Stimulated activated naive CD8-positive, alpha-beta T cell treated with anti-CD3 and anti-CD28 coated beads, Interleukin-15, Interleukin-2, amounts not matched to agents 100 U/mL and 50 U/mL, for 24 hours (primary cell): ENCODE data around the gene MME.
"Not testable (repeated sequence)": the region's sequence is repeated elsewhere in the genome, so short reads cannot be mapped to it uniquely, and the experiment has no call there.

Experiments
- ATAC-seq: fragments of 150-1000 bp; cut with Tn5 transposase; one replicate; pipeline ENCODE4 v1.10.0; 2021
- DNase-seq: peaks from one replicate; pipeline ENCODE4 v3.0.0; 2021

The MME gene

DNA sequence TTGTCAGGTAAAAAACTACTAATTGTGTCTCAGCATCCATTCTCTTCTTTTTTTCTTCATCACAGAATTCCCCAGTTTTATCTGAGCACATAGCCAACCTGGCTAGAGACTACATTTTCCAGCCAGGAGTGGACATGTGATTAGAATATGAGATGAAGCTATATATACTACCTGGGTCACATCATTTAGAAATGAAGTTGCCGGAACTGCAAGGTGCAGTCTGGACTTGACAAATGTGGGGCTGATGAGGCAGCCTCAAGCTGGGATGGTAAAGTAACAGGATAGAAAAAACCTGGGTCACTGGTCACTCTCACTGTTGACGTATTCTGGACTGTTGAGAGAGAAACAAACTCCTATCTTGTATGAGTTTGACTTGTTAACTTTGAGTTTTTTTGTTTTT, 113.7 kb downstream of the MME start:
- no peak for DNase-seq
- no peak for ATAC-seq

DNA sequence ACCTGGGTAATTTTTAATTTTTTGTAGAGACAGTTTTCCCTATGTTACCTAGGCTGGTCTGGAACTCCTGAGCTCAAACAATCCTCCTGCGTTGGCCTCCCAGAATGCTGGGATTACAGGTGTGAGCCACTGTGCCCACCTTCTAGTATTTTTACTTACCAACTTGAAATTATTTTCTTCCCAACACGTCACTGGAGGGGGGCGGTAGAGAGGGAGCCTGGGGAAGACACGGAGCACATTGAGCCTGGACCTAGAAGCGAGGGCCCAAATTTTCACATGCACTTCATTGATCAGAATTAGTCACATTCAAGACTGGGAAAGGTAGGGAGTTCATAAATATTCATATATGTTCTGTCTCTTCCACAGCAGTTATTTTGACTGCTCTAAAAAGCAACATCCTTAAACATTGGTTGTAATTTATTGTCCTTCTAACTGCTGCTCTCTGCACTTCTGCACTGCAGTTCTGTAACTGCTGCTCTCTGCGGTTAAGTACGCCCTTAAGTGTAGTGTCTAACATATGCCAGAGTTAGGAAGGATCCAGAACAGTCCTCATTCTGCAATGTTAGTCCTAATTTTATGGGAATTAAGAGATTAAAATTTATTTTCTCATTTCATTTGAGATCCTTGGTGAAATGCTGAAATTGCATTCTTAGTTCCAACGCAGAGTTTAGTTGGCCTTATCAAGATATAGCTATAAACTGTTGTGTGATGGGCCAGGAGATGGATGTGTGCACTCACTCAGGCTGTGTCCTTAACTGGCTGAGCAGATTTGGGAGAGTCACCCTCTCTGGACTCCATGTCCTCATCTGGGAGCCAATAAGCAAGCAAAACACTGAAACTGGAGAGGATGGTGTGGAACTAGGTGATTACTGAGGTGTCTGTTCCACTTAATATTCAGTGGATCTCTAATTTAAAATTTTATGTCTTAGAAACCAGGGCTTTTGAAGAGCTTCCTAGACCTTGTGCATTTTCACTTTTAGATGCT, 115.1 kb downstream of the MME start:
- ATAC-seq (no peak), DNase-seq (no peak)

DNA sequence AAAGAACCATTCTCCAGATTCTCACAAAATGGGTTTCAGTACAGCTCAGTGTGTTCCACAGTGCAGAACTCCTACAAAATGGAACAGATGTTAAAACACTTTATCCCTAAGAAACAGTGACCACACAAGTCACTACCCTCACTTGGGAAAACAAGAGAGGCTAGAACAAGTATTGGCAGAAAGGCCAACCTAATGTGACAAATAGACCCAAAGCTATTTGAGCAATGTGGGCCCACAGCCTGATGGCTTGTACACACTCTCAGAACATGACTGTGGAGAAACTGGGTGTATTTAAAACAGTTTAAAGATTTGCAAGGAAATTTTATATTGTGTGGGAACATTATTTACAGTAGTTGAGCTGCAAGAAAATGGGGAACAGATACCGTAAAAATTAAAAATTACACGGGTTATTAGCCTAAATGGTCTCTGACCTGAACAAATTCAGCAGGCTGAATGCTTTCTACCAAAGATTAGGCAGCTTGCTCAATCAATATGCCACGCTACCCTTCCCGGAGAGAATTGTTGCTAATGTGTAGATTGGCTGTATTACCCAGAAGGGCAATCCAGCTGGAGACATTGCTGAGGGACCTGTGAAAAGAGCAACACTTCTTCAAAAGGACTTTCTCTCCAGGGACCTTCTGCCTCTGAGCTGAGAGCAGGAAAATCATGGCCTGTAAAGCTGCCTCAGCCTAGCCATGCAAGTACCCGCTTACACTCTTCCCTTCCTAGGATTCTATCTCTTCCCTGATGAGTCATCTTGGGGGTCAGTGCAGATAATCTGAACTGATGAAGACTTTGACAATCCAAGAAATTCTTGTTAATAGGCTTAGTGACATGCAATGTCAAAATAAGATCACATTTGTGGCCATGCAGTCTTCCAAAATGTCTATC, 116.3 kb downstream of the MME start:
- ATAC-seq (no peak), DNase-seq (no peak)

DNA sequence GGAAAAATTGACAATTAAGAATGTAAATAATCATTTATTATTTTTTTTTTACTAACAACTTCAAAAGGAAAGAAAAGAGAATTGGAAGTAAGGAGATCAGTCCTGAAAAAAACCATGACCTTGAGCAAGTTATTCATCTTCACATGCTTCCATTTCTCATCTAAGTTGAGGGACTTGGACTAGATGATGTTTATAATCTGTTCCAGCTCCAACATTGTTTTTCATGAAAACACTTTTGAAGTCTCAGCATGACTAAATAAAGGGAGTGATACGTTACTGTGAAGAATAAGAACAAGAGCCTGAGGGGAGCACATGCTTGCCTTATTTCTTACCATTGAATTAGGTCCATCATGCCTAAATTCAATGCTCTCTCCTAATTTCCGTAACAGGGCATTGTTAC, 117.7 kb downstream of the MME start:
- ATAC-seq = no peak

DNA sequence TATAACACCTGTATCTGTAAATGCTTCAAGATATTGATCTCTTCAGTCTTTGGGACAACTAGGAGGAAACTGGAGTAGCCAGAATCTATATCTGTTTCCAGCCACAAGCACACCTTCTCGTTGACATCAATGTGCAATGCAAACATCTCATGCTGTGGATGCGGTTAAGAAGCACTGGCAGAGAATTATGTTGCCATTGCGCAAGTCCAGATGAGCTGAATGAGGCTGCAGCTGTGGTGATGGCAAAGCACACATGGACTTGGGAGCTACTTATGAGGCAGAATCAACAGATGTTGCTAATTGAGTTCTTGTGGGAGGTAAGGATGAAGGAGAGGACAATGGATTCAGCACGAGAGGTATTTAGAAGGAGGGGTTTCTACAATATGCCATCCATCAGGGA, 122.5 kb downstream of the MME start:
- no peak for DNase-seq
- no peak for ATAC-seq

More for the DNA sequence above, 117.7 kb downstream of the MME start:
- no peak for DNase-seq

DNA sequence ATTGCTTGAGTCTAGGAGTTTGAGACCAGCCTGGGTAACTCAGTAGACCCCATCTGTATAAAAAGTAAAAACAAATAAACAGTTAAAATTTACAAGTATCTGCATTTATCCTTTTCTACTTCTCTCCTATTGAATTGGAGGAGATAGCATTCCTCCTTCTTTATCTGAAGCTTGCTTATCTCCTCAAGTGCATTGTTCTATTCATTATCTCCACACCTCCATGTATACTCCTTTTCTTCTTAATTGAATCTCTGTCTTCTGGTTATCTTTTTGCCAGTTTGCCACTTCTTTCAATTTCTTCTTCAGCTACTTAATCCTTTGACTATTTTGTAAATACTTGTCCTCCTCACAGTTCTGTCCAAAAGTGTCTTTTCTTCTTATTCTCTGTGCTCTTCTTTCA, 124.7 kb downstream of the MME start:
- no peak for ATAC-seq
- DNase-seq = no peak

DNA sequence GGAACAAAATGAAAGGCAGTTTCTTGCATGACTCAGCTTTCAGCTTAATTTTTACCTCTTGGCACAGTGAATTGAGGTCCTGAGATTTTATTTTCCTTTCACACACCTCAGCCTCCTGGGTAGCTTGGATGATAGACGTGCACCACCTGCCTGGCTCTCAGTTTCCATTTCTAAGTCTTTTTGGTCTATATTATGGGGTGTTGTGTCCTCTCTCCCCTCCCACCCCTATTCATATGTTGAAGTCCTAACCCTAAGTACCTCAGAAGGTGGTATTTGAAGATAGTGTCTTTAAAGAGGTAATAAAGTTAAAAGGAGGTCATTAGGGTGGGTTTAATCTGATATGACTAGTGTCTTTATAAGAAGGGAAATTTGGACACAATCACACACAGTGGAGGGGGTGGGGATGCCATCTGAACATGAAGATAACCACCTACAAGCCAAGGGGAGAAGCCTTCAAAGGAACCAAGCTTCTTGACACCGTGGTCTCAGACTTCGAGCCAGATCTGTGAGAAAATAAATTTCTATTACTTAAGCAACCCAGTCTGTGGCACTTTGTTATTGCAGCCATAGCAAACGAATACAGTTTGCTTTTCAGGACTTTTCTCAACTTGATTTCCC, 128.2 kb downstream of the MME start:
- DNase-seq (no peak), ATAC-seq (no peak)

DNA sequence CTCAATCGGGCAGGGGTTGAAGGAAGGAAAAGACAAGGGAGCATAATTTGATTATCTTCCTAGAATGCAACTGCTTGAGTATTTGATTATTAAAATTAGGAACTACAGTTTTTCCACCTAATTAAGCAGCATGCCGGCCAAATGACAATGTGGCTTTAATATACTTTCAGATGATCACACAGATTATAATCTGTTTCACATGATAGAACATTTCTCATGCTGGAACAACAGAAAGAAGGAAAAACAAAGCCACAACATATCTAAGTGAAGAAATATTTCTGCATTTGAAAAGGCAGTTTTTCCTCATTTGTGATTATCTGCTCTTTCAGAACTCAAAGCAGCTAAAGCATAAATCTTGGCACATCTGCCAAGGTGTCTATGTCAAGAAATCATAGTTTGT, 130.6 kb downstream of the MME start:
- ATAC-seq (no peak), DNase-seq (no peak)

DNA sequence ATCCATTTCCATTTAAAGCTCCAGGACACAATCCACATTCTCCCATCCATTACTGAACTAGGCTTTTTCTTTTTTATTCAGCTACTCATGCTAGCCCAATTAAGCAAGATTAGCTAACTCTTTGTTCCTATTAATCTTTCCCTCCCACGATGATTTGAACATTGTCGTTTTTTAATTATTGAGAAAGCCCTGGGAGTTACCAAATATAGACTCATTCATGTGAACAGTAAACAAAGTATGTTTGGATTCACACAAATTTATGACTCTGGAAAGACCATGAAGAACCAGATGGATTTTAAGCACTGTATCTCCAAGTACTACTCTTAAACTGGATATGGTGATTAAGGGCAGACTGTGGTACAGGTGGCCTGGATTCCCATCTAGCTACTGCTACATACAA, 131.1 kb downstream of the MME start:
- no peak for DNase-seq
- no peak for ATAC-seq

DNA sequence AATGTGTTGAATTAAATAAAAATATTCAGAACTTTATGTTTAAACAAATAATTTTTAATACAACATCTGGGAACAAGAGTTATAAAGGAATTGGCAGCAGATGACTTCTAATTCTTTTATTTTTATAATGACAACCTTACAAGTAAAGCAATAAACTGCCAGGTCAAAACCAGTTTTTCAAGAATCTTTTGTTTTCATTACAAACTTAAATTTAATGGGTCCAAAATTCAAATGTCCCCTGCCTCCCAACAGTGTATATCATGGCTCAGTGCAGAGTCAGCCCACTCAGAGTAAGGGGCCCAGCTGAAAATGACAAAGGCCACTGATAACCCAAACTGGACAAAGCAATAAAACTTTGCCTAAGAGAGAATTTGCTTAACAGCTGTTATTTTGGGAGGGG, 131.8 kb downstream of the MME start:
- no peak for DNase-seq
- ATAC-seq = no peak

DNA sequence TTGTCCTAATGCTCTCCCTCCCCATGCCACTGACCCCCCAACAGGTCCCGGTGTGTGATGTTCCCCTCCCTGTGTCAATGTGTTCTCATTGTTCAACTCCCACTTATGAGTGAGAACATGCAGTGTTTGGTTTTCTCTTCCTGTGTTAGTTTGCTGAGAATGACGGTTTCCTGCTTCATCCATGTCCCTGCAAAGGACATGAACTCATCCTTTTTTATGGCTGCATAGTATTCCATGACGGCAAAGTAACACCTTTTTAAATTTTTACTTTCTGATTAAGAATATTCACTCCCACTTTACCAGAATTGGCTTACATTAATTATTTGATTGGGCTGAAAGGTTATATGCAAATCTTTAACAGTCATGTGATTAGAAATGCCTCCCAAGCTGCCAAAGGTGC, 135.9 kb downstream of the MME start:
- DNase-seq = not testable (repeated sequence)

DNA sequence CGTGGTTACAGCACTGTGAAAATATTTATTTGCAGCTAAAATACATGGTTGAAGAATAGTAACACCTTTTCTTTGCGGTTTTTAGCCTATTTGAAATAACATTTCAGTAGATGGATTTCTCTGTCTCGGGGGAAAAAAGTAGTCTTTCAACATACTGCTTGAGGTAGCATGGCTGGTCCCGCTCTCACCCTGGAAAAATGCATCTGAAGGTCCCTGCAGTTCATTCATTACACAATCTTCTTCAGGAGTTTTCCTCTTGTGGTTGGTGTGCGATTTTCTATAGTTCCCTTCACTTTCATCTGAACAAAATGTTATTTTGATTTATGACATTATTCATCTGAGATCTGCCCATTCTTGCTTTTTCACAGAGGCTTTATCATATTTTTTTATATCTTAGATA, 137.5 kb downstream of the MME start:
- no peak for DNase-seq
- no peak for ATAC-seq

More for the DNA sequence above, 135.9 kb downstream of the MME start:
- not testable (repeated sequence) for ATAC-seq

DNA sequence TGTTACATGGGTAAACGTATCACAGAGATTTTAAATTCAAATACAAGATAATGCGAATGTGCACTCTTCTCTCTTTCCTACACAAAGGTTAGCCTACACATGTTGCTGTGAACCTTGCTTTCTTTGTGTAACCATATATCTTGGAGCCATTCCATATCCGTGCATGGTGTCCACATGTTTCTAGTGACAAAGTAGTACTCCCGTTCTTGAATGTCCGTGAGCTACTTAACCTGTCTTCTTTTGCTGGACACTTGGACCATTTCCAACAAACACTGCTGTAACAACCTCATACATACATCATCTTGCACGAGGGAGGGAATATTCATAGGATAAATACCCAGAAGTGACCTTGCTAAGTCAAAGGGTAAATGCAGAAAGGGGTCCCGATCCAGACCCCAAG, 138.3 kb downstream of the MME start:
- ATAC-seq = no peak
- no peak for DNase-seq

DNA sequence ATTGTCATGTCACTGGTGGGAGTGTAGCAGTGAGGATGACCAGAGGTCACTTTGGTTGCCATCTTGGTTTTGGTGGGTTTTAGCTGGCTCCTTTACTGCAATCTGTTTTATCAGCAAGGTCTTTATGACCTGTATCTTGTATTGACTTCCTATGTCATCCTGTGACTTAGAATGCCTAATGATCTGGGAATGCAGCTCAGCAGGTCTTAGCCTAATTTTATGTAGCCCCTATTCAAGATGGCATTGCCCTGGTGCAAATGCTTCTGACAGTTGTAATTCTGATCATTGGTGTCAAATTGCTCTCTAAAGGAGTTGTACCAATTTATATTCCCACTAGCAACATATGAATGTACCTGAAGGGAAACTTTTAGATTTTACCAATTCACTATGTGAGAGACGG, 139.0 kb downstream of the MME start:
- ATAC-seq (no peak), DNase-seq (no peak)

DNA sequence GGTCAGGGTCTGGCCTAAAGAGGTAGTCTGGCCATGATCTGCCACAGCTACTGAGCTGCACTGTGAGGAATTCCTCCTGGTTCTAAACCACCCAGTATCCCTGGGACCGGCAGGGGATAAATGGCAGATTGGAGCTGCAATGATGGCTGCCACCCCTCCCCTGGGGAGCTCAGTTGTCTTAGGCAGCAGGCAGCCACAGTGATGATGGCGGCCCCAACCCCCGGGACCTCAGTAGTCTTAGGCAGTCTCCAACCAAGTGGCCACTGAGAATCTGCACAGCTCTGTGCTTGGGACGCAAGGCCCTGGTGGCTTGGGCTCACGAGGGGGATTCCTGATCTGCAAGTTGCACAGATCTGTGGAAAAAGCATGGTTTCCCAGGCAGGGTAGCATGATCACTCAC, 145.3 kb downstream of the MME start:
- no peak for DNase-seq
- ATAC-seq = no peak

DNA sequence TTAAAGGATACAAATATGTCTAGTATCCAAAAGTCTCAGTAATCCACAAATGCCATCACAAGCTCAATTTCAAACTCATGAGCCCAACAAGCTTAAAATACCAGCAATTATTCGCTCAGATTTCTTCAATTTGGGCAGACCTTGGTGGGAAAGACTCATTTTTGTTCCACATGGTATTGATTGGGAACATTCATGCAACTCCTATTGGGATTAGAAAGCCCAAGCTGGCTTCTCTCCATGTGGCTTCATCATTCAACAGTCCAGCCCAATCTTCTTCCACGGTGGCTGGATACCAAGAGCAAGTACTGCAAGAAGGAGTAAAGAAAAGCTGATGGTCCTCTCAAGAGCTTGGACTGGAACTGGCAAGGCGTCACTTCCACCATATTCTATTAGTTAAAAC, 147.0 kb downstream of the MME start:
- DNase-seq = no peak
- ATAC-seq = no peak

DNA sequence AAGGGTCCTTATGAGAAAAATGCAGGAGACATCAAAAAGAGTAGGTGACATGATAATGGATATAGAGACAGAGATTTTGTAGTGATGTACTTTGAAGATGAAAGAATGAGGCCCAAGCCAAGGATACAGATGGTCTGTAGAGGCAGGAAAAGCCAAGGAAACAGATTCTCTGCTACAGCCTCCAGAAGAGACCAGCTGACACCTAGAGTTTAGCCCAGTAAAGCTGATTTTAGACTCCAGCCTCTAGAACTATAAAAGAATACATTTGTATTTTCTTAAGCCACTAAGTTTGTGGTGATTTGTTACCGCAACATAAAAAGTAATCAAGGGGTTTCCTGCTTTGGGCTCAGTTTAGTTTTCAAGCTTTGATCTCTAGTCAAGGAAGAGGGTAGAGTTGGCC, 148.6 kb downstream of the MME start:
- DNase-seq = no peak
- no peak for ATAC-seq

DNA sequence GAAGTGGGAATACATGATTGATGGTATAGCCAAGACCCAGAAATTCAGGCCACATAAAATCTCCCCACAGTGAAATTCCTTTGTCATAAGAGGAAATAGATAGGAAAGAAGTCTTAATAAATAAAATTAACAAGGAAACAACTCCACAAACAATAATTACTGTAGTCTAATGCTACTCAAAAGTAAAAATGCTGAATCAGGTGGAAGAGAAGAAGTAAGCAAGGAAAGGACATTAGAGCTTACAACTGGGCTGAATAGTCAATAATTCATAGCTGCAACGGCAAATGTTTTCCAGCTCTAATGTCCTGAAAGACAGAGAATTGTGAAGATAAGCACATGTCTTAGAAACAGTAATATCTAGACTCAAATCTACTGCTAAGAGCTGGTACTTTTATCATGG, 149.0 kb downstream of the MME start:
- no peak for ATAC-seq
- DNase-seq = no peak

DNA sequence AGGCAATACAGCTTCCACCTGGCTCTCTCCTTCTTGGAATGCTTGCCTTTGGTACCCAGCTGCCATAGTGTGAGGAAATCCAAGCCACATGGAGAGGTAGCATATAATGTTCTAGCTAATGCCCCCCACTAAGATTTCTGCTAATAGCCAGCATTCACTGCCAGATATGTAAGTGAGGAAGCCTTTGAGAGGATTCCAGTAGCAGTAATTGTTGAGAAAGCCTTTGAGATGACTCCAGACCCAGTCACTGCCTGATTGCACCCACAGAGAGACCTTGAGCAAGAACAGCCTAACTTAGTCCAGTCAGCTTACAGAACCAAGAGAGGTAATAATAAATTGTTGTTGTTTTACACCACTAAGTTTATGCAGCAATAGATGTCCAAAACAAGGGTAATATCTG, 150.3 kb downstream of the MME start:
- ATAC-seq (no peak), DNase-seq (no peak)

DNA sequence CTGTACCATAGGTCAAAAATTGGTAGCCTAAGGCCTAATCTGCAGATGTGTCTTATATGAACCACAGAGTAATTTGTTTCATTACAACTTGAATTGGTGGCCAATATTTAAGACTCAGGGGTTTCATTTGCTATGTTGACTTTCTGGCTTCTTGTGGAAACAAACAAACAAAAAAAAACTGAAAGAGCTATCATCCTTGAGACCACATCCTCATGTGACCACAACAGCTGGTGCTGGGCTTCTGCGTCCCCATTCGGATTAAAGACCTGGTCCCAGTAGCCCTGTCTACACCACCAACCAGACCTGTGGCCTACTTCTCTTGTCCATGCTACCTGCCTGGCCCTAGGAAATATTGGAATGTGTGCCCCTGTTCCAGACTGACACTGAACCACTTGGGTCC, 151.7 kb downstream of the MME start:
- ATAC-seq (no peak), DNase-seq (no peak)

DNA sequence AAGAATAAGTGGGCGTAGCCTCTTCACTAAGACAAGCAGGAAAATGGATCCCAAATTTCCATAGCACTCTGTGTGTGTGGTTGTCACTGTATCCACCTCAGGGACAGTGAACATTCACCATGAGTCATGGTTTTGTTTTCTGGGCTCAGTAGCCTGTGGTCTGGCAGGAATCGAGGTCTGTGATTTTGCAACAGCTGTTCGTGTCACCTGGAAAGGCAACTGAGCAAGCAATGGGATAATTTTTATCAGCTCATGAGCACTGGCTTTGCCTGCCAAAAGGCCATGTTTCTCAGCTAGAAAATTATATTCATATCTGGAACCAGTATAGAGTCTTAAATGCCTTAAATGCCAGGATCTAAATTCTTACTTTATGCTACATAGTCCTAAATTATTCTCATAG, 152.5 kb downstream of the MME start:
- ATAC-seq (no peak), DNase-seq (no peak)

DNA sequence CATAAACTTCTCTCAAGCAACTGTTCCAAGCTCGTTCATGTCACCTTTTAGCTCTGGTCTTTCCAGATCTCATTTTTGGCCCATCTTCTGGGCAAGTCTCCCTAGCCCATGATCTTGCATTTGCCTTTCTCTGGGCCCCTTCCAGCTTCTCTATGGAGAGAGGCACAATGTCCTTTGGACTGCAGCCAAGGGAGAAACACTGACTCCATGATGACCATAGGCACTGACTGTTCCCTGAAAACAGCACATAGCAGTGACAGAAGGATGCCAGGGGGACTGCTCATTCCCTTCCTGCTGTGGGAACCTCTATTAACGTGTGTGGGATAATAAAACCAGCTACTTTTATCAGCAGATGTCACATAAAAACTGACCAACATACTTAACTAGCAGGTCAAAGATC, 153.1 kb downstream of the MME start:
- no peak for DNase-seq
- no peak for ATAC-seq
